ENCODE results near the gene ZNF227. TPM values are rescaled to one million over a fixed set of nuclear protein-coding genes. Genes with fewer than 3 reads are reported as not detected.

ZNF227 gene
- total RNA-seq, 1 experiment from 2014 or later: 22.6 TPM

GRCh38 chr19:44254496-44254895 is 42.2 kb downstream of the ZNF227 start:
- no peak overlapping the region for H3K27ac ChIP-seq (ENCODE audit: insufficient read length, low read depth, low read length)
- no peaks in the 10 kb centered on the region for H3K79me1 ChIP-seq (ENCODE audit: insufficient read depth, low read depth, low read length, poor library complexity, severe bottlenecking)
- no peaks in the 10 kb centered on the region for H3K27me3 ChIP-seq (ENCODE audit: insufficient read depth, low read length)
- H3K18ac ChIP-seq (ENCODE audit: insufficient read length, low read depth, low read length): no peak overlapping the region
- H3K9ac ChIP-seq (ENCODE audit: extremely low read depth, insufficient read length, low read length): no peak overlapping the region
- no peak overlapping the region for H2BK120ac ChIP-seq (ENCODE audit: low read depth, low read length, poor library complexity, severe bottlenecking)
- H3K56ac ChIP-seq (ENCODE audit: insufficient read length, low read depth, low read length): no peak overlapping the region
- no peak overlapping the region for H4K8ac ChIP-seq (replicated peaks; ENCODE audit: insufficient read length, low read depth, low read length)
- TF ChIP-seq CTCF (conservative IDR thresholded peaks at IDR 0.05): no peak
- no peaks in the 10 kb centered on the region for H4K20me1 ChIP-seq (ENCODE audit: control insufficient read depth, insufficient read depth, insufficient read length)
- no peak overlapping the region for H4K91ac ChIP-seq (ENCODE audit: insufficient read length, low read depth, low read length)
- no peak overlapping the region for H2BK12ac ChIP-seq (ENCODE audit: insufficient read length, low read depth, low read length)
- H3K36me3 Mint-ChIP-seq (ENCODE audit: insufficient read depth in 1 of 3, low read depth in 3 of 3): peaks cover 24 to 44% (median 37%) of the 10 kb centered on the region in 3 experiments
- no peaks in the 10 kb centered on the region for H3K4me1 Mint-ChIP-seq
- H3K27me3 Mint-ChIP-seq (ENCODE audit: low read depth): peaks cover 3% of the 10 kb centered on the region
- no peak overlapping the region for H3K4me3 Mint-ChIP-seq
- H3K23me2 ChIP-seq (ENCODE audit: insufficient read length, low read depth, low read length, poor library complexity, severe bottlenecking): no peaks in the 10 kb centered on the region
- no peak overlapping the region for H3K23ac ChIP-seq (ENCODE audit: insufficient read length, low read depth, low read length)
- peaks cover 5% of the 10 kb centered on the region for H3K9me3 ChIP-seq (ENCODE audit: control insufficient read depth, low read depth, low read length)
- peaks cover 88 to 90% of the 10 kb centered on the region in 2 experiments for H3K9me3 Mint-ChIP-seq
- WGBS (ENCODE audit: extremely low coverage, insufficient read length, low lambda C conversion rate): no CpG with 5 or more reads among the region's 2 CpGs
- no peaks in the 10 kb centered on the region for H3K79me2 ChIP-seq (ENCODE audit: insufficient read depth, low read length)
- H3K14ac ChIP-seq (ENCODE audit: insufficient read depth, low read length): no peak overlapping the region
- no peak overlapping the region for H3K4me2 ChIP-seq (ENCODE audit: insufficient read depth, insufficient read length, low read length)
- H3T11ph ChIP-seq (ENCODE audit: low read length): no peak overlapping the region
- H3K4me1 ChIP-seq (ENCODE audit: insufficient read depth, low read length): no peaks in the 10 kb centered on the region
- H4K5ac ChIP-seq (ENCODE audit: insufficient read length, low read depth, low read length): no peak overlapping the region
- H2AFZ ChIP-seq (ENCODE audit: low read length): no peak overlapping the region
- H3K4ac ChIP-seq (ENCODE audit: low read depth, low read length): no peak overlapping the region
- no peak overlapping the region for H2BK20ac ChIP-seq (ENCODE audit: low read depth, low read length, poor library complexity, severe bottlenecking)
- DNase-seq: no peak
- no peak overlapping the region for H2BK15ac ChIP-seq (ENCODE audit: low read depth, low read length)
- no peak overlapping the region for H2BK5ac ChIP-seq (ENCODE audit: insufficient read length, low read length)
- H3K27ac Mint-ChIP-seq: no peak overlapping the region
- H2AK5ac ChIP-seq (ENCODE audit: insufficient read length, low read length): no peak overlapping the region

Measured in H9 (cell line).